ENCODE data around the gene MSMP. TPM values are rescaled to one million over a fixed set of nuclear protein-coding genes. Genes with fewer than 3 reads are reported as not detected.

Gene MSMP
- total and polyA plus RNA-seq, 4 donors, result 2.0 TPM; not detected in 2

DNA sequence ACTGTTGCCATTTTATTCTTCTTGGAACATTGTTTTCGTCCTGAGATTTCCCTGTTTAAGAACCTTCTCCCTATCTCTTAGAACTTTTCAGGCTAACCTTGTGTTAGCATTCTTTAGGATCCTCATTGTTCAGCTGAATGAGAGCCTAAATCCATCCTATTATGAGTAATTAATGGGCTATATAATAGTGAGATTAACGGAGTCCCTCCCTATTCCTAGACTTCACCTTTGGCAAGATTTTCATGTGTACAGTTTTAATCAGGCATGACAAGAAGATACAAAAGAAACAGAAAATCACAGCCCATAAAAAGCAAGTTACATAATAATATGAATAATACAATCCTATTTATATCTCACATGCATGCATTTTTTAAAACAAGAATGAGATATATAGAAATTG is 9.1 kb upstream of the MSMP start:
- H3K9me3 ChIP-seq (ENCODE audit: control insufficient read depth, low read length), result no peaks in the 10 kb centered on the region
- WGBS, 2 donors, result 91 to 92% methylated on average over 2 of the region's 2 CpGs
- no peaks in the 10 kb centered on the region for H3K27me3 ChIP-seq (ENCODE audit: control insufficient read depth in 1 of 2, insufficient read depth in 2 of 2, low read length in 1 of 2)
- intact Hi-C loops (cut with DNase I), result no loop called here
- H3K27ac ChIP-seq (ENCODE audit: low read depth in 1 of 2, low read length in 2 of 2), result no peak overlapping the region
- H3K4me1 ChIP-seq (ENCODE audit: control insufficient read depth in 1 of 2, insufficient read depth in 2 of 2, low read length in 2 of 2), result no peaks in the 10 kb centered on the region
- no peak for ATAC-seq (ENCODE audit: low FRiP score)
- no peak overlapping the region for H3K4me3 ChIP-seq (ENCODE audit: low read length in 2 of 2)
- no peaks in the 10 kb centered on the region for H3K36me3 ChIP-seq (ENCODE audit: control insufficient read depth in 1 of 2, insufficient read depth in 2 of 2, low read length in 1 of 2)
- no peak for DNase-seq

DNA sequence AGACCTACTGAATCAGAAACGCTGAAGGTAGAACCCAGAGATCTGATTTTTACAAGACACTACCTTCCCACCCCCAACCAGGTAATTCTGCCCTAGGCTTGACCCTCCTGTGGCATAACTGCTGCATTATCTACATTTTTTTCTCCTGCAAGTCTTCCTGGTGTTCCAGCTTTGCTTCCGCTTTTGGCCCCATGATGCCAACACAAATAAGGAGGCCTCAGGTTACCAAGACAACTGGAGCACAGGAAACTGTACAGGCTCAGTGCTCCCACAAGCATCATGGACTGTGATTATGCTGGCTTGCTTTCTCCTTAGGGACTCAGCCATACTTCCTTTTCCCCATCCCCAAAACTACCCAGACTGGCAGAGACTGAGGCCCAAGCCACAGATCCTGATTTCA is 6.6 kb upstream of the MSMP start:
- 20 to 31% methylated on average over 2 of the region's 2 CpGs for WGBS, 2 donors
- Histone ChIP-seq H3K27me3 (ENCODE audit: control insufficient read depth in 1 of 2, insufficient read depth in 2 of 2, low read length in 1 of 2) (no peaks in the 10 kb centered on the region), H3K4me3 (ENCODE audit: low read length in 2 of 2) (no peak overlapping the region), H3K4me1 (ENCODE audit: control insufficient read depth in 1 of 2, insufficient read depth in 2 of 2, low read length in 2 of 2) (no peaks in the 10 kb centered on the region), H3K9me3 (ENCODE audit: control insufficient read depth, low read length) (no peaks in the 10 kb centered on the region), H3K36me3 (ENCODE audit: control insufficient read depth in 1 of 2, insufficient read depth in 2 of 2, low read length in 1 of 2) (no peaks in the 10 kb centered on the region), H3K27ac (ENCODE audit: low read depth in 1 of 2, low read length in 2 of 2) (peak overlapping the region in 1 of 2 donors; percentile 40)
- ATAC-seq (ENCODE audit: low FRiP score) (no peak), DNase-seq (peak in 1 of 2 donors; percentile 68)
- intact Hi-C loops (cut with DNase I), result no loop called here

DNA sequence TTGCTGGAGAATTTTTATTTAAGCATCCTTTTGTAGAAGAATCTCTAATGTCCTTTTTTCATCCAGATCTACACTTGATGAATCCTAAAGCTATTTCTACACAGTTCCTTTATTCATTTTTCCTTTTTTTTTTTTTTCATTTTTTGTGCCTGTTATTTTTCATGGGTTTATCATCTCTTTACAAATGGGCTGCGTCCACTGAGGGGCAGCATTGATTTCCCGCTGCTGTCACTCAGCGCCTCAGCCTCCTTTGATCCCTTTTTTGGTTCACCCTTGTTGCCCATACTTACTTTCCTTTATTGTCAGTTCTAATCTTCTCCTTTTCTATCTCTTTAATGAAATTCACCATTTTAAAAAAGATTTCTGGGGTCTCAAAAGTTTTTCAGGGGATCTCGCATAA is 5.7 kb upstream of the MSMP start:
- Histone ChIP-seq H3K27me3 (ENCODE audit: control insufficient read depth in 1 of 2, insufficient read depth in 2 of 2, low read length in 1 of 2) (no peaks in the 10 kb centered on the region), H3K36me3 (ENCODE audit: control insufficient read depth in 1 of 2, insufficient read depth in 2 of 2, low read length in 1 of 2) (no peaks in the 10 kb centered on the region), H3K9me3 (ENCODE audit: control insufficient read depth, low read length) (no peaks in the 10 kb centered on the region), H3K4me3 (ENCODE audit: low read length in 2 of 2) (no peak overlapping the region), H3K27ac (ENCODE audit: low read depth in 1 of 2, low read length in 2 of 2) (no peak overlapping the region), H3K4me1 (ENCODE audit: control insufficient read depth in 1 of 2, insufficient read depth in 2 of 2, low read length in 2 of 2) (no peaks in the 10 kb centered on the region)
- WGBS, 2 donors, result 97% methylated on average over 4 of the region's 4 CpGs
- ATAC-seq (ENCODE audit: low FRiP score) (no peak), DNase-seq (no peak)
- intact Hi-C loops (cut with DNase I), result no loop called here

DNA sequence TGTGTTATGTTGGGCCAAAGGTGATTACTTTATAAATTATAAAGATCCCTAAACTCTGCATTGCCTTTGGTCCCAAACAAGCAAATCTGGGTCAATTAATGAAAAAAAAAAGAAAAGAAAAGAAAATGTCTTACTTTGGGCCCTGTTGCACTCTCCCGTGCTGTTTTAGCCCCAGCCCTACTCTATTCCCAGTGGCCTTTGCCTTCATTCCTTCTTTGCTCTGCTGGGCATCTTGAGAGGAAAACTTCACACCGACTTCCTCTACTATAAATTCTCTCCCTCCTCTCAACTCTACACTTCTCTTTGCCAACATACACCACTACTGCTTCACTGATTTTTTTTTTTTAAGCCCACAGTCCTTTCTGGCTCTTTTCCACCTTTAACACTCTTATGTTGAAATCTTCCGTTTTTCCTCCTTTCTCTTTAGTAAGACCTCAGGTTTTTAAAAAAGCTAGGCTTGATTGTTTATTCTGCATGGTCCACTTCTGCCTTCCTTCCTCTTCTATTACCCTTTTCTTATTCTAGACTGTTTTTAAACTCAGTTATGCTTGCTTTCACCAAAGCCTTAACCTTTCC is 4.5 kb upstream of the MSMP start:
- Histone ChIP-seq H3K27me3 (ENCODE audit: control insufficient read depth in 1 of 2, insufficient read depth in 2 of 2, low read length in 1 of 2) (no peaks in the 10 kb centered on the region), H3K4me1 (ENCODE audit: control insufficient read depth in 1 of 2, insufficient read depth in 2 of 2, low read length in 2 of 2) (no peaks in the 10 kb centered on the region), H3K27ac (ENCODE audit: low read depth in 1 of 2, low read length in 2 of 2) (peak overlapping the region in 1 of 2 donors; percentile 72), H3K9me3 (ENCODE audit: control insufficient read depth, low read length) (no peaks in the 10 kb centered on the region), H3K36me3 (ENCODE audit: control insufficient read depth in 1 of 2, insufficient read depth in 2 of 2, low read length in 1 of 2) (no peaks in the 10 kb centered on the region), H3K4me3 (ENCODE audit: low read length in 2 of 2) (no peak overlapping the region)
- ATAC-seq (ENCODE audit: low FRiP score) (peak; percentile 65), DNase-seq (no peak)
- WGBS, 2 donors, result 0 to 2% methylated on average over 3 of the region's 3 CpGs
- intact Hi-C loops (cut with DNase I), result no loop called here

DNA sequence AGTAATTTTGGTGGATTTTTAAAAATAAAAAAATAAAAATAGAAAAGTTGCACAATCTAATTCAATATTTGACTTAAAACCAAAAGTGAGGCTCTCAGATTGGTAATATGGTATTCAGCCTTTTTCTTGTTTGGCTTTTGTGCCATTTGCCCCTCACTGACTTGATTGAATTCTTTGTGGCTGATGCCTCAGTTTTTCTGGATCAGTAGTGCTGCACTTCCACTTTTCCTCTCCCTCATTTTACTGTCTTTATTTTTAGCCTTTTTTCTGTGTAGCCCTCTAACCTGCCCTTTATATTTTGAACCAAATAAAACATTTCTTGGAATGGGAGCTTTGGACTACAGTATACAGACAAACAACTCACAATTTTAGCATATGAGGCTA is 3.8 kb upstream of the MSMP start:
- ATAC-seq (ENCODE audit: low FRiP score) (no peak), DNase-seq (no peak)
- Histone ChIP-seq H3K27ac (ENCODE audit: low read depth in 1 of 2, low read length in 2 of 2) (peak overlapping the region in 1 of 2 donors; percentile 72), H3K27me3 (ENCODE audit: control insufficient read depth in 1 of 2, insufficient read depth in 2 of 2, low read length in 1 of 2) (no peaks in the 10 kb centered on the region), H3K4me3 (ENCODE audit: low read length in 2 of 2) (no peak overlapping the region), H3K36me3 (ENCODE audit: control insufficient read depth in 1 of 2, insufficient read depth in 2 of 2, low read length in 1 of 2) (peaks cover 0 to under 1% of the 10 kb centered on the region in 2 donors), H3K4me1 (ENCODE audit: control insufficient read depth in 1 of 2, insufficient read depth in 2 of 2, low read length in 2 of 2) (no peaks in the 10 kb centered on the region), H3K9me3 (ENCODE audit: control insufficient read depth, low read length) (no peaks in the 10 kb centered on the region)
- intact Hi-C loops (cut with DNase I), result no loop called here

DNA sequence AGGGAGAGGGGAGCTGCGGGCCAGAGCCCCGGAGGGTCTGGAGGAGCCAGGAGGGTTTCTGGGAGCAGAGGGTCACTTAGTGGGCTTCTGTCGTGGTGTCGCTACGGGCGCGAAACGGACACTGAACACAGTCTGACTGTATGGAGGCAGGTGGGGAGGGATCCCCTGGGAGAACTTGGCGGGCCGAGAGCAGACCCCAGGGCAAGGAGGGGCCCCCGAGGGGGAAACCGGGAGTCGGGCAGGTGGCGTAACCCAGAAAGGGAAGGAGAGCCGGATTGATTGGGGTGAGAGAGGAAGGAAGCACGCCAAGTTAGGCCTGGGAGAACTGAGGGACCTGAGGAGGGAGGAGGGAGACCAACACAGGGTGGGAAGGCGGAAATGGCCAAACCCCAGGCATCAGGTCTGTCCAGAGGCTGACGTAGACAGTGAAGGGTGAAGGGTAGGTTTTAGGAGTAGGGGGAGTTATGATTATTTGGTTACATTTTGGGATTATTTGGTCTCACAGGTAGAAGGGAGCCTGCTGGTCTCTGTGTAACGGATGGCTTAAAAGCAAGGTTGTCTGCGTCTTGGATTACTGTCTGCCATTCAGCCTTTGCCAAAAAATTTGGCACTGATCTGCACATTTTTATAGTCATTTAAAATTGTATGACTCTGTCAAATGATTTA is 3.3 kb upstream of the MSMP start:
- no peaks in the 10 kb centered on the region for H3K27me3 ChIP-seq (ENCODE audit: control insufficient read depth in 1 of 2, insufficient read depth in 2 of 2, low read length in 1 of 2)
- no peaks in the 10 kb centered on the region for H3K9me3 ChIP-seq (ENCODE audit: control insufficient read depth, low read length)
- H3K4me3 ChIP-seq (ENCODE audit: low read length in 2 of 2), result peak overlapping the region; percentile 31 to 52
- peaks cover 0 to 5% of the 10 kb centered on the region in 2 donors for H3K36me3 ChIP-seq (ENCODE audit: control insufficient read depth in 1 of 2, insufficient read depth in 2 of 2, low read length in 1 of 2)
- intact Hi-C loops (cut with DNase I), result no loop called here
- WGBS, 2 donors, result 1% methylated on average over 20 of the region's 20 CpGs
- H3K4me1 ChIP-seq (ENCODE audit: control insufficient read depth in 1 of 2, insufficient read depth in 2 of 2, low read length in 2 of 2), result no peaks in the 10 kb centered on the region
- peak; percentile 68 for ATAC-seq (ENCODE audit: low FRiP score)
- H3K27ac ChIP-seq (ENCODE audit: low read depth in 1 of 2, low read length in 2 of 2), result peak overlapping the region; percentile 10 to 76
- DNase-seq, result peak in 1 of 2 donors; percentile 60

DNA sequence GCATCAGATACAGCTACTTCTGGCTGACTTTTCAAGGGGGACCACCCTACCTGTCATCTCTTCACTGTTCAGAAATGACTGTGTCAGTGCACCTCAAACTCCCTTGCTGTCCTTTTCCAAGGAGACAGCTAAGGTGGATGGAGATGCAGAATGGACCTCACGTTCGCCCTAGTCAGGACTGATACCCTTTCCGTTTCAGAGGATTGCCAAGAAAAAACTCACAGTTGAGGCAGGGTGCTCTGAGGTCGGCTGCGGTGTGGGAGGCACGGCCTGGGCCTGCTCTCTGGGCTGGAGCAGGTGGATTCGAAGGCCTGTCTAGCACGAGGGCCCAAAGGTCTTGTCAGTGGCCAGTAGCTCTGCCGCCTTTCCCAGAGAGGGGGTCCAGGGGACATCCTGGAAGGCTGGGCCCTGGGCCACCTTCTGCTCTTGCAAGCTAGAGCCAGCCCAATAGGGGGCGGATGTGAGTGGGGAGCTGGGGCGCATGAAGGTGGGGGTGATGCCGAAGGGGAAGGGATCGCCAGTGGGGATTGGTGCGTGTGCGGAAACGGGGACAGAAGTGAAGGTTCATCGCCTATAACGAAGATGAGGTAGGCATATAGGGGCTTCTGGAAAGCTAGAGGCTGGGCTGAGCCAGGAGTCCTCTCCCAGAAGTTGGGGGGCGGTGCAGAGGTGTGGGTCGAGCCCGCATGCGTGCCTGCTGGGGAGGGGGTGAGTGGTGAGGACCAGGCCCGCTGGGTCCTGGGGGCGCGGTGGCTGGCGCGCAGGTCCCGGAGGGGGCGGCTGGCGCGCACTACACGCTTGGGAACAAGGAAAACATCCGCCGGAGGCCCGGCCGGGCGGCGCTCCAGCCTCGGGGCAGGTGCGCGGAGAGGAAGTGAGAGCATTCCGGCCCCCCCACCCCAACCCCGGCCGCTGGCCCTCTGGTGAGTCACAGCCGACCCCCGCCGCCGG is 2.5 kb upstream of the MSMP start:
- H3K27me3 ChIP-seq (ENCODE audit: control insufficient read depth in 1 of 2, insufficient read depth in 2 of 2, low read length in 1 of 2), result no peaks in the 10 kb centered on the region
- H3K36me3 ChIP-seq (ENCODE audit: control insufficient read depth in 1 of 2, insufficient read depth in 2 of 2, low read length in 1 of 2), result peaks cover 0 to 8% of the 10 kb centered on the region in 2 donors
- intact Hi-C loops (cut with DNase I), result no loop called here
- peak overlapping the region; percentile 31 to 52 for H3K4me3 ChIP-seq (ENCODE audit: low read length in 2 of 2)
- no peaks in the 10 kb centered on the region for H3K4me1 ChIP-seq (ENCODE audit: control insufficient read depth in 1 of 2, insufficient read depth in 2 of 2, low read length in 2 of 2)
- DNase-seq (peak; percentile 82 to 89), ATAC-seq (ENCODE audit: low FRiP score) (peak; percentile 53)
- peak overlapping the region; percentile 10 to 76 for H3K27ac ChIP-seq (ENCODE audit: low read depth in 1 of 2, low read length in 2 of 2)
- no peaks in the 10 kb centered on the region for H3K9me3 ChIP-seq (ENCODE audit: control insufficient read depth, low read length)
- 8 to 9% methylated on average over 46 to 48 of the region's 48 CpGs for WGBS, 2 donors

DNA sequence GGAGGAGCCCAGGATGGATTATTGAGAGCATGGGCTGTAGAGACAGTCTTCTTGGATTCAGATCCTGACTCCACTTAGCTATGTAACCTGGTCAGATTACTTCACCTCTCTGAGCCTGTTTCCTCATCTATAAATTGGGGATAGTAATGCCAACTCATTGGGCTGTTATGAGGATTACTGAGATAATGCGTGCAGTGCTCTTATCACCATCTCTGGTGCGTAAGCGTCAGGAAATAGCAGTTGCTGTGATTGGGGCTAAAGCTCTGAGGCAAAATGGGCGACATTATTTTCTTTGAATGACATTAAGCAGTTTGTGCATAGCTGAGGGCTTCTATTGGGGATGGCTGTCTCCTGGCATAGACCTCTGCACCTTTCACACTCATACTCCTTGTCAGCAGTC is 995 bp upstream of the MSMP start:
- Histone ChIP-seq H3K27ac (ENCODE audit: low read depth in 1 of 2, low read length in 2 of 2) (no peak overlapping the region), H3K4me1 (ENCODE audit: control insufficient read depth in 1 of 2, insufficient read depth in 2 of 2, low read length in 2 of 2) (no peaks in the 10 kb centered on the region), H3K4me3 (ENCODE audit: low read length in 2 of 2) (no peak overlapping the region), H3K27me3 (ENCODE audit: control insufficient read depth in 1 of 2, insufficient read depth in 2 of 2, low read length in 1 of 2) (no peaks in the 10 kb centered on the region), H3K36me3 (ENCODE audit: control insufficient read depth in 1 of 2, insufficient read depth in 2 of 2, low read length in 1 of 2) (peaks cover 0 to 8% of the 10 kb centered on the region in 2 donors), H3K9me3 (ENCODE audit: control insufficient read depth, low read length) (no peaks in the 10 kb centered on the region)
- intact Hi-C loops (cut with DNase I), result no loop called here
- no peak for DNase-seq
- no peak for ATAC-seq (ENCODE audit: low FRiP score)
- 90 to 95% methylated on average over 4 of the region's 4 CpGs for WGBS, 2 donors

All from aorta (tissue), 5 donors.